GM18511 (cell line): ENCODE results near the gene ATR.
"Not testable (repeated sequence)": the region's sequence is repeated elsewhere in the genome, so short reads cannot be mapped to it uniquely, and the experiment has no call there.

ENCODE experiments used
- ATAC-seq: cut with Tn5 transposase; IDR thresholded peaks from one replicate; pipeline ENCODE4 v1.9.1; 2021; ENCODE audit warnings: mild to moderate bottlenecking, moderate library complexity; ENCODE audit not compliant: unreplicated experiment

Gene ATR

DNA sequence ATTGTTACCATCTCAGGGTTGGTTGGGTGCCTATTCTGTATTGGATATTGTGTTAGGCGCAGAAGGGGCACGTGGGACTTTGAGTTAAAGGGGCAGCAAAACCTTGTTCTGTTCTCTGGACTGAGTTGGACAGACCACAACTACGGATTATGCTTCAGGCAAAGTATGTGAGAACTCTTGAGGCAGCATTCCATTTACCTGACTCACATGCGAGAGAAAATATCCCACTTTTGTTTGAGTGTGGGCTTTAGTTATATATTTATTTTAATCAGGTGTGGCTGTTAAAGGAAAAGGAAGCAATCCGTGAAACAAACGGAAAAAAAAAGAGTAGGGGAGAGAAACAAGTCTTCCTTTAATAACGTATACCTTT, 17.0 kb upstream of the ATR start:
- ATAC-seq: no peak

DNA sequence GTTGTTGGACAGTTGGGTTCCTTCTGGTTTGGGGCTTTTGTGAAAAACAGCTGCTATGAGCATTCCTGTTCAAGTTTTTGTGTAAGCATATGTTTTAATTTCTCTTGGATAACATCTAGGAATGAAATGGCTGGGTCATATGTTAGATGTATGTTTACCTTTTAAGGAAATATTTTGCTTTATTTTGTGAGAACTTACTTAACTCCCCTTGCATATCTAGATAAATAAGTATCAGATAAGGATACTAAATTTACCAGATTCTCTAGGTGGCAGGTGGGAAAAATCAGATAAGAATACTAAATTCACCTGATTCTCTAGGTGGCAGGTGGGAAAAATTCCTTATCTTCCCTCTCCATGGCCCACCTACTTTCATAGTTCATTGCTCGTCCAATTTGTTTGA, 16.6 kb upstream of the ATR start:
- ATAC-seq: no peak

DNA sequence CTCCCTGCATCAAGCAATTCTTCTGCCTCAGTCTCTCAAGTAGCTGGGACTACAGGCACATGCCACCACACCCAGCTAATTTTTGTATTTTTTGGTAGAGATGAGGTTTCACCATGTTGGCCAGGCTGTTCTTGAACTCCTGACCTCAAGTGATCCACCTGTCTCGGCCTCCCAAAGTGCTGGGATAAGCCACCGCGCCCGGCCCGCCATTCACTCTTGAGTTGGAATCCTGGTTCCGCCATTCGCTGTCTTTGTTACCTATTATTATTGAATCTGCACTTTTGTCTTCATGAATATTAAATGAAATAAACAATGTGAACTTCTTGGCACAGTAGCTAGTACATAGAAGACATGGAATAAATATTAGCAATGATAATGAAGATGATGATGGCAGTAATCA, 13.7 kb upstream of the ATR start:
- ATAC-seq: not testable (repeated sequence)

DNA sequence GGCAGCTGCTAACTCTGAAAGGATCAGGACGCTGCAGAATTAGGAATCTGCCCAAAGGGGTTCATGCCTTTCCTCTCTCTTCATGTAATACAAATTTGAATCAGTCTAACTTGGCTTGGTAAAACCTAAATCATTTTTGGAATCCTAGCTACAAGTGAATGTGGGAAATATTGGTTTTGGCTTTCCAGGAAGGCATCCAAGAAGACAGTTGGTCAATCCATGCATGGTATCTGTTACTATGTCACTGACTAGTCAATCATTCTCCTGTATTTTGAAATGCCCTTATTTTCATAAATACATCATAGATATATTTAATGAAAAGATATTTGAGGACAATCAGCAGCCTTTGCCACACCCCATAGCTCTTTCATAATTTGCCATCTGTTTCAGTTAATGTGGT, 10.2 kb upstream of the ATR start:
- ATAC-seq: no peak

DNA sequence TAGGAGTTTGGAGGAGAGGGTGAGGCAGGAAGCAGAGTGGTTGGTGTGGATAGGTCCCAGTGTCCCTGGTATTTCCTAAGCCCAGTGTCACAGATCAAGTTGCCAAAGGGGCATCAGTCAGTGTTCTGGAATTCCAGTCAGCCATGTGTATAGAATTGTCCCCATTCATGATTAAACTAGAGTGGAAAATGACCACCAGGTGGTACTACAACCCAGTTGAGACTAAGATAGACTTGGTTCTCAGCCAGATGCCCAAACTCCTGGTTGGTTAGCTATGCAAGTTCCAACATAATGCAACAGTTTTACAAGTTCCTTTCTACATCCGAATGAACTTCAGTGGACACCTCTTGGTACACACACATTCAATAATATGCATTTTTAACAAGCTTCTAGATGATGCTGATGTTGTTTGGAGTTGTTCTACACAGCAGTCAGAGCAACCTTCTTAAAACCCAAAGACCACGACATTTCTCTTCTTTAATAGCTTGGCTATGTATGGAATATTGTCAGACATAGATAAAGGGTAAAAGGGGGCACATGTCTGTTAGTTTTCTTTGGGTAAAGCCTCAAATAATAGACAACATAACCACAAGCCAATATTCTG, 8.4 kb upstream of the ATR start:
- ATAC-seq: peak; percentile 74

DNA sequence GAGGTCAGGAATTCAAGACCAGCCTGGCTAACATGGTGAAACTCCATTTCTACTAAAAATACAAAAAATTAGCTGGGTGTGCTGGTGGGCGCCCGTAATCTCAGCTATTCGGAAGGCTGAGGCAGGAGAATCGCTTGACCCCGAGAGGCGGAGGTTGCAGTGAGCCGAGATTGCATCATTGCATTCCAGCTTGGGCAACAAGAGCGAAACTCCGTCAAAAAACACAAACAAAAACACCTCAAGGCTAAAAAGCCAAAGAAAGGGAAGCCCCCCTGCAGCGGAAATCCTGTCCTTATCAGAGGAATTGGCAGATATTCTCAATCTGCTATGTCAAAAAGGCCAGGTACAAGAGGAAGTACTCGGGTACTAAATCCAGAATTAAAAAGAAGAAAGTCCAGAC, 2.5 kb upstream of the ATR start:
- not testable (repeated sequence) for ATAC-seq

DNA sequence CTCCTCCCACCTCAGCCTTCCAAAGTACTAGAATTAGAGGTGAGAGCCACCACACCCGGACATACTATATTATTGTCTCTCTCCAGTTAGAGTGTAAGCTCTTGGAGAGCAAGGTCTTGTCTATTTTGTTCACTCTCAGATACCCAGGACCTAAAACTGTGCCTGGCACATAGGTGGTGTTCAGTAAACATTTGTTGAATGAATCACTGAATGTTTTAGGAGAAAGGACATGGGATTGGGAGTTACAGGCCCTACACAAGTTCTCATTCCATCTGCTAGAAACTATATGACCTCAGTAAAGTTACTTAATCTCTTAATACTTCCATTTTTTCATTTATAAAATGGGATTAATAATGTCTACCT, 1.5 kb upstream of the ATR start:
- no peak for ATAC-seq

DNA sequence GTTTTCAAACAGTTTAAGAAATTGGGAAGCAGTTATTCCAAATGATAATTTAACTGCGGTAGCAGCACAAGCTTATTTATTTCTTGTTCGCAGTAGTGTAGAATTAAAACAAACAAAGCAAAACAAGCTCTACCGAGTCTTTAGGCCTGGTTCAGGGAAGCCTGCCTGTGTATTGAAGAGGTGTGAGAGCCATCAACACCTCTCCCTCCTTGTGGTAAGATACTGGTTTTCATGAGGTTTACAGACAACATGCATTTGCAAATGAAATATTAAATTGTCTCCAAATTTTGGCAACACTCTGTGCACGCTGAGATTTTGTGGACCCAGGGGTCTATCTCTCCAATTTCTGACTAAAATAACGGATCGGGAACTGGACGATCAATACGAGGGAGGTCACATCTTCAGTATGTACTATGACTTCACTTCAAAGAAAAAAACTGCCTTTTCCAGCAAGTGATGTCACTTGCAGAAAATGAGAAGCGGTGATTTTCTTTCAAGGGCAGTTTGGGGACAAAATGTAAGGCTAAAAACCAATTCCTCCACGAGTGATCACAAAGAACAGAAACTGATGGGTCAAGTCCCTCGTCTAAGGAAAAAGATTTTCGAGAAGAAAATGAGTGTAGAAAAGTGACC, 721 bp downstream of the ATR start:
- no peak for ATAC-seq

DNA sequence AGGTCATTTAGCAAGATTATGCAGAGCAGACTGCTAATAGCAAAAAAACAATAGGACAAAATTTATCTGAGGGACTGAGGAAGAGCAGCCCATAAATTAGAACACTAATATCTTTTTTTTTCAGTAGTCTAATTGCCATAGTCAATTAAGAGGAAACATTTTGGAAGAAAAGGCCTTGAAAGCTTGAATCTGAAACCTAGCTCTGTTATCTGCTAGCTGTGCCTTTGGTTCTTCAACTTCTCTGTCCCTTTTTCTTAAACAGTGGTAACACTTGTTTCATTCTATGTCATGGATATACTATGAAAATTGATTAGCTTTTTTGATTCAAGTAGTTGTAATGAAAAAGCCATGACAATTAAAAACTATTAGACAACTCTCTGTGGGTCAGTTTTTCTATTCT, 1.7 kb downstream of the ATR start:
- ATAC-seq: no peak

DNA sequence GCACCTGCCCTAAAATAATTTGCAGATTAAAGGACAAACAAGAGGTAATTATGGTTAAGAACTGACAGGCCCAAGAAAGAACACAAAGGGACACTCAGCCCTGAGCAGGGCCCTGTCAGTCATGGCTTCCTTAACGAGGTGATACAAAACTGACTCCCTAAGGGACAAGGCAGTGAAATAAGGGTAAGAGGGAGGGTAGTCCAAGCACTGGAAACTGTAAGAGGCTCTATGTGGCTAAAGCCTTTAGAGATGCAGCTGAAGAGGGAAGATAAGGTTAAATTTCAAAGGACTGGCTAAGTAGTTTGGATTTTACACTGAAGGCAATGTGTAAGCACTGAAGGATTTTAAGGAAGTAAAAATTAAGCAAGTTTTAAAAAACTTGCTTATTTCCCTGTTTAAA, 3.9 kb downstream of the ATR start:
- no peak for ATAC-seq

DNA sequence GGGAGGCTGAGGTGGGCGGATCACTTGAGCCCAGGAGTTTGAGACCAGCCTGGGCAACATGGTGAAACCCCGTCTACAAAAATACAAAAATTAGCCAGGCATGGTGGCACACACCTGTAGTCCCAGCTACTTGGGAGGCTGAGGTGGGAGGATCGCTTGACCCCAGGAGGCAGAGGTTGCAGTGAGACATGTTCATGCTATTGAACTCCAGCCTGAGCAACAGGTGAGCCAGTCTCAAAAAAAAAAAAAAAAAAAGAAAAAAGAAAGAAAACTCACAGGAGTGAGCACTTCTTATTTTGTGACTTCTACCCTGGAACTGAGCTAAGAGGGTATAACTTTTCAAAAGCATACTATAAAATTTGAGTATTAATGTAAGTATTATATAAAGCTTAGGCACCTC, 4.3 kb downstream of the ATR start:
- ATAC-seq: not testable (repeated sequence)

DNA sequence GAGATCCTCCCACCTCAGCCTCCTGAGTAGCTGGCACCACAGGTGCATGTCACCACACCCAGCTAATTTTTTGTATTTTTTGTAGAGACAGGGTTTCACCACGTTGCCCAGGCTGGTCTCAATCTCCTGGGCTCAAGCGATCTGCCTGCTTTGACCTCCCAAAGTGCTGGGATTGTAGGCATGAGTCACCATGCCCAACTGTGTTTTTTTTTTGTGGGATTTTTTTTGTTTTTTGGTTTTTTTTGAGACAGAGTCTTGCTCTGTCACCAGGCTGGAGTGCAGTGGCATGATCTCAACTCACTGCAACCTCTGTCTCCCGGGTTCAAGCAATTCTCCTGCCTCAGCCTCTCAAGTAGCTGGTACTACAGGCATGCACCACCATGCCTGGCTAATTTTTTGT, 9.1 kb downstream of the ATR start:
- not testable (repeated sequence) for ATAC-seq

DNA sequence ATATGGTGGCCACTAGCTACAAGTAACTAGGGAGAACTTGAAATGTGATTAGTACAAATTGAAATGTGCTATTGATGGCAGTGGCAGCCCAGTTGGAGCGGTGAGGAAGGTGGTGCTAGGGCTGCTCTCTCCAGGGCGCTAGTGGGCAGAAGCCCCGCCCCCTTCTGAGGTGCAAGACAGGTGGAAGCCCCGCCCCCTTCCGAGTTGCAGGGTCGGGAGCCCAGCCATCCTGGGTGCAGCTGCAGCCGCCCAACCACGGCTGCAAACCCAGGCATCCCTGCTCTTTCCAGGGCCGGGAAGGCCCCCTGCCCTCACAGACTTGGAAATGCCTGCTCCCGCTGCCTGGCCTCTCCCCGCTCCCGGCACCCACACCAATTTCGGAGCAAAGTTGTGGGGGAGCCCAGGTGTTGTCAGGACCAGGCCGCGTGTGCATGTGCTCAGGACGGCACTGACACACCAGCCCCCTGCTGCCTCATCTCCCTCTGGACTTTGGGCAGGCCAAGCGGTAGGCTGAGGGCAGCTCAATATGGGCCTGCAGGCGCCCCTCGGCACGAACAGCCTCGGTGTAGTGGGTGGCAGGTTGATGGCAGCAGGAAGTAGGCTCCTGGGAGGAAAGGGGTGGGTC, 10.0 kb downstream of the ATR start:
- no peak for ATAC-seq

DNA sequence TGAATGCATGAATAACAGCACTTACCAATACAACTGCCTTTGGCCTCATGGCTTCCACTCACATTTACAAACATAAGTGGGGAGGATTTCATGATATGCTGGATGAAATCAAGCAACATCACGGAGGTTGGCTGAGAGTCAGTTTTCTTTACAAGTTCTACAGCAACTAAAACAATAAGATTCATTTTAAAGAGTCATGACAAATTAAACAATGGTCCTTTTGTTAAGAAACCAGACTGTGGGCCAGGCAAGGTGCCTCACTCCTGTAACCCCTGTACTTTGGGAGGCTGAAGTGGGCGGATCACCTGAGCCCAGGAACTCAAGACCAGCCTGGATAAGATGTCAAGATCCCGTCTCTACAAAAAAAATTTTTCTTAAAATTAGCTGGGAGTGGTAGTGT, 12.4 kb downstream of the ATR start:
- ATAC-seq: no peak

DNA sequence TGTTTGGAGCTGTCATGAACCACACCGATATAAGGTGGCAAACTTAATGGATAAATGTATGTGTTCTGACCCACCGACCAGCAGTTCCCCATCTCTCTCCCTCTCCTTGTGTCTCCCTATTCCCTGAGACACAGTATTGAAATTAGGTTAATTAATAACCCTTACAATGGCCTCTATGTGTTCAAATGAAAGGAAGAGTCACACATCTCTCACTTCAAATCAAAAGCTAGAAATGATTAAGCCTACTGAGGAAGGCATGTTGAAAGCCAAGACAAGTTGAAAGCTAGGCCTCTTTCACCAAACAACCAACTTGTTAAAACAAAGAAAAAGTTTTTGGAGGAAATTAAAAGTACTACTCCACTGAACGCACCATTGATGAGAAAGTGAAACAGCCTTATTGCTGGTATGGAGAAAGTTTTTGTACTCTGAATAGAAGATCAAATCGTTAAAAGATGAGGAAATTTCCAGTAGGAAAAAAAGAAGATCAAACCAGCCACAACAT, 15.0 kb downstream of the ATR start:
- ATAC-seq: no peak

DNA sequence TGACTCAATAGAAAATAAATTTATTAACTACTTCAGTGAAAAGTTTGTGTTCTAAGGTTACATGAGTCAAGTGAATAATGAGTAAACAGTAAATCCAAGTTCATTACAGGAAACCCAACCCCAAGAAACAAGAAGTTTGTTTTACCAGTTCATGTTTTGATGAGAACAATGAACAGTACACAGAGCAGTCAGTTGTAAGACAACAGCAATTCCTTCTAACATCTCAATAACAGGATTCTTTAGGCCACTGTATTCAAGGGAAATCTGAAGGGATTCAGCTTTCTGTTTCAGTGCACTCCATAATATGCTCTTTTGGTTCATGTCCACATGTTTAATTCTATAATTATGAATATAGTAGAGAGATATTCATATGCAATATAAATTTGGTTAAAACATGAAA, 18.4 kb downstream of the ATR start:
- ATAC-seq: no peak

DNA sequence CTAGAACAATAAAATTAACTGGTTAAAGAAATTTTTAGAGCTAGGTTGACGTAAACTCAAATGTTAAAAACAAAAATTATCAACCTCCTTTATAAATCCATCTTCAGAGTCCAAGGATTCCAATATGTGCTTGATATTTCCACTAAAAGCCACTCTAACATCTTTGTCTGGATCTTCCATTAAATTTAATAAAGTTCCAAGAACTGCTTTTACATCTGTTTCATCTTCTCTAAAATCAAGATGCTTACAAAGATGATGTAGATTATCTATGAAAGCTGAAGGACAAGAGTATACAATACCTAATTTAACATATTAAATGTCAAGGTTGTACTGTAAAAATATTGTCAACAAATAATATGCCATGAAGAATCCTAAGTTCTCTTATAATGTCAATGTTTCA, 24.8 kb downstream of the ATR start:
- no peak for ATAC-seq

DNA sequence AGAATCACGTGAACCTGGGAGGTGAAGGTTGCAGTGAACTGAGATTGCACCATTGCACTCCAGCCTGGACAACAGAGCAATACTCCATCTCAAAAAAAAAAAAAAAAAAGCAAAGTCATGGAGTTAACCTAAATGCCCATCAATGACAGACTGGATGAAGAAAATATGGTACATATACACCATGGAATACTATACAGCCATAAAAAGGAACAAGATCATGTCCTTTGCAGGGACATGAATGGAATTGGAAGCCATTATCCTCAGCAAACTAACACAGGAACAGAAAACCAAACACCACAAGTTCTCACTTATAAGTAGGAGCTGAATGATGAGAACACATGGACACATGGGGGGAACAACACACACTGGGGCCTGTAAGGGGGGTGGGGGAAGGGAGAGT, 26.0 kb downstream of the ATR start:
- not testable (repeated sequence) for ATAC-seq

DNA sequence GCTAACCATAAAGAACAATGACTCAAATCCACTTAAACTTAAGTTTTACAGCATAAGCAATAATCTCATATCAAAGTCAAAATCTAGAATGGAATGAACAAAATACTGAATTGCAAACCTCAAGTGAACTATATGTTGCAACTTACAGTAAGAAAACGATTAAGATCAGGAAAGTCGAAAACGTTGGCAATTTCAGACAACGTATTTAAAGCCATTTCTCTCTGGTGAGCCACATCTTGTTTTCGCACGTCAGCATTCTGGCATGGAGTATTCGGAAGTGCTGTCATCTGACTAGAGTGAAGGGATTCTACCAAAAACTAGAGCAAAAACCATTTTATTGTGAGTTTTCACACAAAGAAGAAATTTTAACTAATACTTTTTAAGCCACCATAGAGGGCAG, 28.5 kb downstream of the ATR start:
- no peak for ATAC-seq

DNA sequence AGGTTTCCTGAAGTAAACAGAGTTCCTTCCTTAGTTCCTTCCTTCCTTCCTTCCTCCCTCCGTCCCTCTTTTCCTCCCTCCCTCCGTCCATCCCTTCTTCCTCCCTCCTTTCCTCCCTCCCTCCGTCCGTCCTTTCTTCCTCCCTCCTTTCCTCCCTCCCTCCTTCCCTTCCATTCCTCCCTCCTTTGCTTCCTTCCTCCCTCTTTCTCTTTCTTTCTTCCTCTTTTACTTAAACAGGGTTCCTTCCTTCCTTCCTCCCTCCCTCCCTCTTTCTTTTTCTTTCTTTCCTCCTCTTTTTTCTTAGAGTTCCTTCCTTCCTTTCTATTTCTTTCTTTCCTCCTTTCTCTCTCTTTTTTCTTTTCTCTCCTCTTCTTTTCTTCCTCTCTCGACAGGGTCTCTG, 35.2 kb downstream of the ATR start:
- ATAC-seq: no peak

DNA sequence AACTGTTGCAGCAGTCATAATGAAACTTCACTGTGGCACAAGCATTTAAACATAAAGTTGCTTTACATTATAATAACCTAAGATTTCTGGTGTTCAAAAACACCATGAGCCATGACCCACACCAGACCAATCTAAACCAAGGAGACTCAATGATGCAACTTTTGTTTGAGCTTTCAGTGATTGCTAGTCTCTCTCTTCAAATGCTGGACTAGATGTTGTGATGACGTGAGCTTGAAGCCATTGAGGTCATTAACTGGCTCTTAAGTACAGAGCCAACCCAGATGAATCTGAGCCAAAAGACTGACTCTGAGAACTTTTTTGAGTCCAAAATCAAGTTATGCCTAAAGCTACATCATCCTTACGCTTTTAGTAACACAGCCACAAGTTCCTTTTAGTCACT, 36.5 kb downstream of the ATR start:
- ATAC-seq: no peak

DNA sequence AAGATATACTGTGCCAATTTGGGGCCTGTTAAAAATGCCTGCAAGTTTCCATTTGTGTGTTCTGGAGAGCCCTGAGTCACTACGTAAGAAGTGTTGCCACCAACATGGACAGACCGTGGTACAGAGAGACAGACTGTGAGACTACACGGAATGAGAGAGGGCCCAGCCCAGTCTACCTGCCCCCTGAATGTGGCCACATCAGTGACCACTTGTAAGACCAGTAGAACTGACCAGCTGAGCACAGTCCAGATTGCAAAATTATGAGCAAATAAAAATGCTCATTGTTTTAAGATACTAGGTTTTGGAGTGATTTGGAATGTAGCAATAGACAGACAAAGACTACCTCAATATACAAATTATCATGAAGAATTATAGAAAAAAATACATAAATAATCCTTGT, 42.0 kb downstream of the ATR start:
- ATAC-seq: no peak

DNA sequence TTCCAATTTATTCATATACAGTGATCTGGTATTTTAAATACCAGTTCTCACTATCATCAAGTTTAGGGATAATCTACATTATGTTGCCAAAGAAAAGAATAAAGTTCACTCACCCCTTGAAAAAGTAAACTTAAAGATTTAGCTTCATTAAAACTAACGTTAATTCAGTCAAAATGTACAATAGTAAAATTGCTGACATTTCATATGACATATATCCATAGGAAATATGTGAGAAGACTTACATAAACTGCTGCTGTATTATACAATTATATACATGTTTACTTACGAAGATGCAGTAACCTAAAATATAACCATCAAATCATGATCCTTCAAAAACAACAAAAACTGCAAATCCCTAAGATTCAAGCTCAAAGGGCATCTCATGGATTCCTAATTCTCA, 44.0 kb downstream of the ATR start:
- no peak for ATAC-seq
